T-helper 1 cell (primary cell): Measurements from ENCODE around the gene SFXN1.
"Not testable (repeated sequence)": the region's sequence is repeated elsewhere in the genome, so short reads cannot be mapped to it uniquely, and the experiment has no call there.

Experiments used
- DNase-seq, 5 donors: peaks; one replicate each; pipeline ENCODE4 v3.0.0-alpha.2; 2012 to 2020
- total RNA-seq, 4 donors: gene quantifications; one replicate each; lab custom pipeline; 2026; lab: John Stamatoyannopoulos, UW

SFXN1 gene
- total RNA-seq = 48.8 to 81.7 (median 70.1) reads per million in 4 donors

- peak; percentile 47 to 85 (median 58) for DNase-seq
Measured at GRCh38 chr5:175478384-175479124, at the start of gene SFXN1. SFXN1 (plus strand) TSS chr5:175478560; CDS start chr5:175492104, 13,544 bp downstream.

GRCh38 chr5:175434800-175435199, 43.6 kb upstream of the SFXN1 start:
- DNase-seq = no peak

GRCh38 chr5:175436359-175436758, 42.0 kb upstream of the SFXN1 start:
- no peak for DNase-seq

GRCh38 chr5:175438234-175438857, 40.0 kb upstream of the SFXN1 start:
- DNase-seq = no peak

GRCh38 chr5:175443514-175444059, 34.8 kb upstream of the SFXN1 start:
- DNase-seq = no peak

- peak in 3 of 5 donors; percentile 4 to 43 (median 17) for DNase-seq
Measured at GRCh38 chr5:175444060-175444904, 34.1 kb upstream of the SFXN1 start, which contains the start of gene DRD1. DRD1 (minus strand) TSS chr5:175444182; CDS start chr5:175443099, 1,083 bp downstream.

- no peak for DNase-seq
Measured at GRCh38 chr5:175444905-175445456, 33.4 kb upstream of the SFXN1 start.

- DNase-seq = not testable (repeated sequence)
Measured at GRCh38 chr5:175446378-175446777, 32.0 kb upstream of the SFXN1 start.

GRCh38 chr5:175447571-175447970, 30.8 kb upstream of the SFXN1 start:
- DNase-seq = no peak

GRCh38 chr5:175448276-175448675, 30.1 kb upstream of the SFXN1 start:
- no peak for DNase-seq

GRCh38 chr5:175452166-175452565, 26.2 kb upstream of the SFXN1 start:
- no peak for DNase-seq

GRCh38 chr5:175454338-175454737, 24.0 kb upstream of the SFXN1 start:
- not testable (repeated sequence) for DNase-seq

- DNase-seq = no peak
Measured at GRCh38 chr5:175456105-175456742, 22.1 kb upstream of the SFXN1 start.

- DNase-seq = peak in 1 of 5 donors; percentile 37
Measured at GRCh38 chr5:175457466-175457865, 20.9 kb upstream of the SFXN1 start.

- DNase-seq = no peak
Measured at GRCh38 chr5:175460126-175460525, 18.2 kb upstream of the SFXN1 start.

- no peak for DNase-seq
Measured at GRCh38 chr5:175460552-175460951, 17.8 kb upstream of the SFXN1 start.

GRCh38 chr5:175461370-175461769, 17.0 kb upstream of the SFXN1 start:
- no peak for DNase-seq

GRCh38 chr5:175463641-175464040, 14.7 kb upstream of the SFXN1 start:
- no peak for DNase-seq

GRCh38 chr5:175464074-175464941, 14.1 kb upstream of the SFXN1 start:
- DNase-seq = peak in 3 of 5 donors; percentile 26 to 76 (median 44)

GRCh38 chr5:175464942-175465233, 13.5 kb upstream of the SFXN1 start:
- no peak for DNase-seq

- no peak for DNase-seq
Measured at GRCh38 chr5:175465282-175465681, 13.1 kb upstream of the SFXN1 start.
